22Rv1 (cell line): ENCODE data around the gene SLC4A2.

Source experiments
- H3K27ac ChIP-seq: fragments of 450-650 bp; 2 replicates; pipeline ENCODE4 v1.5.1; 2017
- CTCF ChIP-seq: fragments of 450-650 bp; IDR thresholded peaks from 2 replicates; pipeline ENCODE4 v1.5.1; 2017; ENCODE audit warnings: mild to moderate bottlenecking
- ZFX ChIP-seq: fragments of 450-650 bp; IDR thresholded peaks from 2 replicates; pipeline ENCODE4 v1.6.1; 2017; ENCODE audit warnings: antibody characterized with exemption, borderline replicate concordance

Gene SLC4A2

GRCh38 chr7:151123158-151123821, 63.9 kb downstream of the SLC4A2 start:
- no peak for TF ChIP-seq ZFX
- TF ChIP-seq CTCF, result no peak
- H3K27ac ChIP-seq, result peak overlapping the region; percentile 87

- peak overlapping the region; percentile 87 for H3K27ac ChIP-seq
- TF ChIP-seq CTCF (peak; percentile 100), ZFX (no peak)
These were observed 64.6 kb downstream of the SLC4A2 start for GRCh38 chr7:151123822-151124464.

- TF ChIP-seq ZFX (no peak), CTCF (no peak)
- H3K27ac ChIP-seq, result peak overlapping the region; percentile 87
These were observed 65.1 kb downstream of the SLC4A2 start for GRCh38 chr7:151124481-151124880.

- peak overlapping the region; percentile 87 for H3K27ac ChIP-seq
- TF ChIP-seq ZFX (no peak), CTCF (no peak)
These were observed 65.6 kb downstream of the SLC4A2 start for GRCh38 chr7:151124899-151125399.

GRCh38 chr7:151125470-151125845, 66.1 kb downstream of the SLC4A2 start:
- TF ChIP-seq CTCF, result peak; percentile 30
- no peak for TF ChIP-seq ZFX
- peak overlapping the region; percentile 87 for H3K27ac ChIP-seq

GRCh38 chr7:151125846-151126481, 66.6 kb downstream of the SLC4A2 start:
- TF ChIP-seq CTCF (no peak; the same call in 1 of the 2 replicates), ZFX (no peak)
- H3K27ac ChIP-seq, result peak overlapping the region; percentile 87
